Hepatocyte (in vitro differentiated cells): ENCODE data around the gene ZSCAN5B. TPM values are rescaled to one million over a fixed set of nuclear protein-coding genes. Genes with fewer than 3 reads are reported as not detected.
A peak's percentile ranks its signal among the peaks of the same experiment; 100 is the strongest.

Experiments
- DNase-seq: peaks from one replicate; pipeline ENCODE4 v3.0.0-alpha.2; 2016; ENCODE audit warnings: low spot score
- H2AFZ ChIP-seq: fragments of 200-600 bp; sonication (generic); 2 replicates; pipeline ENCODE4 v1.6.0; 2016; ENCODE audit warnings: antibody characterized with exemption, mild to moderate bottlenecking
- H3K27ac ChIP-seq: fragments of 200-600 bp; sonication (generic); 2 replicates; pipeline ENCODE4 v1.5.1; 2016; ENCODE audit warnings: mild to moderate bottlenecking
- H3K27me3 ChIP-seq: fragments of 200-600 bp; sonication (generic); 2 replicates; pipeline ENCODE4 v1.6.1; 2016
- H3K36me3 ChIP-seq: fragments of 200-600 bp; sonication (generic); replicated peaks from 2 replicates; pipeline ENCODE4 v1.5.1; 2016; ENCODE audit warnings: low read depth; ENCODE audit not compliant: insufficient read depth
- H3K4me1 ChIP-seq: fragments of 200-600 bp; sonication (generic); 2 replicates; pipeline ENCODE4 v1.5.1; 2016; ENCODE audit warnings: mild to moderate bottlenecking, moderate library complexity; ENCODE audit not compliant: insufficient read depth
- H3K4me2 ChIP-seq: fragments of 200-600 bp; sonication (generic); 2 replicates; pipeline ENCODE4 v1.6.0; 2016
- H3K4me3 ChIP-seq: fragments of 200-600 bp; sonication (generic); 2 replicates; pipeline ENCODE4 v1.5.1; 2016; ENCODE audit warnings: mild to moderate bottlenecking
- H3K79me2 ChIP-seq: fragments of 200-600 bp; sonication (generic); 2 replicates; pipeline ENCODE4 v1.6.0; 2017; ENCODE audit warnings: mild to moderate bottlenecking
- H3K9me2 ChIP-seq: fragments of 200-600 bp; sonication (generic); replicated peaks from 2 replicates; pipeline ENCODE4 v1.6.0; 2017; ENCODE audit warnings: mild to moderate bottlenecking; ENCODE audit not compliant: insufficient read depth
- H3K9me3 ChIP-seq: fragments of 200-600 bp; sonication (generic); 2 replicates; pipeline ENCODE4 v1.5.1; 2016; ENCODE audit warnings: low read depth, mild to moderate bottlenecking
- H4K20me1 ChIP-seq: fragments of 200-600 bp; sonication (generic); 2 replicates; pipeline ENCODE4 v1.6.0; 2016; ENCODE audit warnings: mild to moderate bottlenecking; ENCODE audit not compliant: insufficient read depth, poor library complexity, severe bottlenecking
- EZH2 ChIP-seq: fragments of 200-600 bp; sonication (generic); IDR thresholded peaks from 2 replicates; pipeline ENCODE4 v1.6.1; 2016; ENCODE audit warnings: antibody characterized with exemption, mild to moderate bottlenecking, borderline replicate concordance
- EZH2phosphoT487 ChIP-seq: fragments of 200-600 bp; sonication (generic); IDR thresholded peaks from one replicate; pipeline ENCODE4 v1.6.1; 2018; ENCODE audit warnings: antibody characterized with exemption, mild to moderate bottlenecking, low read depth, moderate library complexity; ENCODE audit not compliant: unreplicated experiment, severe bottlenecking
- WGBS: methylation state at CpG from one replicate; pipeline ENCODE4 v1.1.6; 2016; ENCODE audit warnings: low lambda C conversion rate; ENCODE audit errors: missing lambda C conversion rate; 5-methylcytosine and 5-hydroxymethylcytosine counted together
- polyA plus RNA-seq: library from polyadenylated mRNA; unstranded; fragments of >200 nt; fragmentation: Nextera tagmentation; extraction: Ambion mirVana; gene quantifications from 2 replicates; pipeline ENCODE4 v1.2.1, GENCODE V29; 2016
- total RNA-seq: library from RNA; depleted of rRNA; stranded (reverse); fragments of >200 nt; gene quantifications from 2 replicates; pipeline ENCODE4 v1.2.3, GENCODE V29; 2014
- TF ChIP-seq, protein P1 (sequence below): fragments of 200-600 bp; sonication (generic); IDR thresholded peaks from 2 replicates; pipeline ENCODE4 v1.5.1; 2016; ENCODE audit warnings: antibody characterized with exemption, mild to moderate bottlenecking; ENCODE audit not compliant: poor library complexity

Gene ZSCAN5B
- total and polyA plus RNA-seq, 2 experiments from 2014 or later: not detected

DNA sequence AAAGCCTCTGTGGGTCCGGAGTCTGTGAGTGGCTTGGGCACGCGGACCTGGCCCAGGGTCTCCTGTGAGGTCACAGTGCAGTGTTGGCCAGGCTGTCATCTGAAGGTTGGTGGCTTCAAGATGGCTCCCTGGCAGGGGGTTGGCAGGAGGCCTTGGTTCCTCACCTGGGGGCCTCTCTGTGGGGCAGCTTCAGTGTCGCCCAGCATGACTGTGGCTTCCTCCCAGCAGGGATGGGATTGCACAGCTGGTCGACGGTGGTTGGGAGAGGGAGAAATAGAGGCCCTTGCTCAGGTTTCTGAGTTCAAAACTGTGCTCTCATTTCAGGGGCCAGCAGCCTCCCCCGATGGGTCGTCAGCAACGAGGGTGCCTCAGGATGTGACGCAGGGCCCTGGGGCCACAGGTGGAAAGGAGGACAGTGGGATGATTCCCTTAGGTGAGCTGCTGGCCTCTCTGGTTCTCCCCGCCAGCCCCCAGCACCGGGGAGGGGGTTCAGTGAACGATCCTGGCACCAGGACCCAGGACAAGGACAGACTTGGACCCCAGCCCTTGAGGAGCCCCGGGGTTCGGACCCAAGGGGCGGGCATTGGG lies 39.3 kb downstream of the ZSCAN5B start:
- no peak overlapping the region for H2AFZ ChIP-seq
- H4K20me1 ChIP-seq: peaks cover 7% of the 10 kb centered on the region
- TF ChIP-seq EZH2 (no peak), EZH2phosphoT487 (no peak)
- TF ChIP-seq, protein P1, sequence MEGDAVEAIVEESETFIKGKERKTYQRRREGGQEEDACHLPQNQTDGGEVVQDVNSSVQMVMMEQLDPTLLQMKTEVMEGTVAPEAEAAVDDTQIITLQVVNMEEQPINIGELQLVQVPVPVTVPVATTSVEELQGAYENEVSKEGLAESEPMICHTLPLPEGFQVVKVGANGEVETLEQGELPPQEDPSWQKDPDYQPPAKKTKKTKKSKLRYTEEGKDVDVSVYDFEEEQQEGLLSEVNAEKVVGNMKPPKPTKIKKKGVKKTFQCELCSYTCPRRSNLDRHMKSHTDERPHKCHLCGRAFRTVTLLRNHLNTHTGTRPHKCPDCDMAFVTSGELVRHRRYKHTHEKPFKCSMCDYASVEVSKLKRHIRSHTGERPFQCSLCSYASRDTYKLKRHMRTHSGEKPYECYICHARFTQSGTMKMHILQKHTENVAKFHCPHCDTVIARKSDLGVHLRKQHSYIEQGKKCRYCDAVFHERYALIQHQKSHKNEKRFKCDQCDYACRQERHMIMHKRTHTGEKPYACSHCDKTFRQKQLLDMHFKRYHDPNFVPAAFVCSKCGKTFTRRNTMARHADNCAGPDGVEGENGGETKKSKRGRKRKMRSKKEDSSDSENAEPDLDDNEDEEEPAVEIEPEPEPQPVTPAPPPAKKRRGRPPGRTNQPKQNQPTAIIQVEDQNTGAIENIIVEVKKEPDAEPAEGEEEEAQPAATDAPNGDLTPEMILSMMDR: no peak
- H3K27ac ChIP-seq: no peak overlapping the region
- H3K4me3 ChIP-seq: no peak overlapping the region
- no peak for DNase-seq
- no peaks in the 10 kb centered on the region for H3K4me1 ChIP-seq
- H3K9me3 ChIP-seq: no peaks in the 10 kb centered on the region
- no peaks in the 10 kb centered on the region for H3K9me2 ChIP-seq
- H3K4me2 ChIP-seq: no peak overlapping the region
- WGBS: 98% methylated on average over 16 of the region's 16 CpGs
- peaks cover 6% of the 10 kb centered on the region for H3K79me2 ChIP-seq
- no peaks in the 10 kb centered on the region for H3K27me3 ChIP-seq
- no peaks in the 10 kb centered on the region for H3K36me3 ChIP-seq

DNA sequence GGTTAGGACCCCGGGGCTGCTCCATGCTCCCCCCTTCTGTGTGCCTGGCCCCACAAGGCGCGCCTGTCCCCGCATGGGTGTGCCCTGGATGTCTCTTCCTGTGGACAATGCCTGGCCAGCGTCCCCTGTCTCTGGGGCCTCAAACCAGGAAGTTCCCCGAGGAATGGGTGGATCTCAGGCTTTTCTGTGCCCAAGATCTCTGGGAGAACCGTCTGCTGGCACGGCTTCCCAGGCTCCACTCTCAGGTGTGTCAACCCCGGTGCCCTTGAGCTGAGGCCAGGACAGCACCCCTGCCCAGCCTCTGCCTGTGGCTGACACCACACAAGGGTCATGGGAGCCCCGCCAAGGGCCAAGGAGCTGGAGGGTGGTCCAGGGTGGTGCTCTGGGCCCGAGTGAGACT lies 40.8 kb downstream of the ZSCAN5B start:
- Histone ChIP-seq H3K79me2 (peaks cover 21% of the 10 kb centered on the region), H3K27ac (no peak overlapping the region), H3K4me1 (peaks cover 7% of the 10 kb centered on the region), H3K27me3 (no peaks in the 10 kb centered on the region), H2AFZ (no peak overlapping the region), H4K20me1 (peaks cover 22% of the 10 kb centered on the region), H3K9me3 (no peaks in the 10 kb centered on the region), H3K9me2 (no peaks in the 10 kb centered on the region), H3K36me3 (no peaks in the 10 kb centered on the region), H3K4me3 (no peak overlapping the region), H3K4me2 (no peak overlapping the region)
- WGBS: 94% methylated on average over 11 of the region's 11 CpGs
- no peak for DNase-seq
- TF ChIP-seq EZH2phosphoT487: no peak
- TF ChIP-seq, protein P1: no peak
- no peak for TF ChIP-seq EZH2

DNA sequence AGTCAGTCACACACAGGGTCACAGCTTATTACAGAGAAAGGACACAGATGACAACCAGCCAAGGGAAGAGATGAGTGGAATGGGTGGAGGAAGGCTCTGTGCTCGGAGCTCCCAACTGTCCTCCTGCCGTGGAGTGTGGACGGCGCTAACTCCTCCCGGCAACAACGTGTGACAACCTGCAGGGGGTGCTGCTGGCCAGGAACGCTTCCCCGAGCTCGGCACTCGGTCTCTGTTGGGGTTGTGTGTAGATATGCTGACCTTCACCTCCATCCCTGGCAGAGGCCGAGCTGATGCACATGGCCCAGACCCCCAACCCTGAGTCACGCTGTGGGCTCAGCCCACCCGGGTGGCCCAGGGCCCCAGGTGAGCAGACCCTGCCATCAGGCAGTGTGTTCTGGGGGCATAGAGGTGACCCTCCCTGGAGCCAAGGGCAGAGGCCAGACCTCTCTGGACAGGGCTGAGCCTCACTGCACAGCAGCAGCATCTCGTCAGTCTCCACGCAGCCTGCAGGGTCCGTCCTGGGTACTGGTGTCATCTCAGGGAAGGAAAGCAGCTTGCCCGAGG lies 42.4 kb downstream of the ZSCAN5B start:
- 84% methylated on average over 15 of the region's 17 CpGs for WGBS
- Histone ChIP-seq H3K27ac (no peak overlapping the region), H3K27me3 (no peaks in the 10 kb centered on the region), H3K9me3 (no peaks in the 10 kb centered on the region), H3K4me1 (peaks cover 7% of the 10 kb centered on the region), H3K36me3 (no peaks in the 10 kb centered on the region), H3K4me3 (no peak overlapping the region), H3K79me2 (peaks cover 28% of the 10 kb centered on the region), H3K9me2 (no peaks in the 10 kb centered on the region), H2AFZ (no peak overlapping the region), H3K4me2 (no peak overlapping the region), H4K20me1 (peaks cover 27% of the 10 kb centered on the region)
- no peak for DNase-seq
- TF ChIP-seq, protein P1: peak; percentile 22
- TF ChIP-seq EZH2phosphoT487: no peak
